ENCODE data around the gene GRID1. TPM values are rescaled to one million over a fixed set of nuclear protein-coding genes. Genes with fewer than 3 reads are reported as not detected.

Gene GRID1
- total RNA-seq, 4 donors from 2014 or later: 0.35 to 10.7 (median 1.3) TPM

- Histone ChIP-seq H3K4me1 (no peaks in the 10 kb centered on the region), H3K27me3 (no peaks in the 10 kb centered on the region), H3K4me3 (no peak overlapping the region), H3K27ac (no peak overlapping the region), H3K36me3 (no peaks in the 10 kb centered on the region), H3K9me3 (no peaks in the 10 kb centered on the region)
- peak in 1 of 3 donors; percentile 42 for DNase-seq
- TF ChIP-seq POLR2A (IDR thresholded peaks at IDR 0.05): no peak
- TF ChIP-seq CTCF (IDR thresholded peaks at IDR 0.05): no peak
Observed at GRCh38 chr10:85613391-85613790, 753.2 kb downstream of the GRID1 start.

- no peak overlapping the region for H3K27ac ChIP-seq
- H3K4me3 ChIP-seq: no peak overlapping the region
- DNase-seq: peak in 2 of 3 donors; percentile 31 to 50
- H3K27me3 ChIP-seq: no peaks in the 10 kb centered on the region
- TF ChIP-seq CTCF (IDR thresholded peaks at IDR 0.05): peak in 5 of 6 experiments; percentile 15 to 31 (median 28)
- no peak for TF ChIP-seq POLR2A (IDR thresholded peaks at IDR 0.05)
- H3K9me3 ChIP-seq: no peaks in the 10 kb centered on the region
- H3K36me3 ChIP-seq: no peaks in the 10 kb centered on the region
- no peaks in the 10 kb centered on the region for H3K4me1 ChIP-seq
Observed at GRCh38 chr10:85612833-85613232, 753.8 kb downstream of the GRID1 start.

- H3K36me3 ChIP-seq: no peaks in the 10 kb centered on the region
Observed at GRCh38 chr10:85612378-85612775, 754.2 kb downstream of the GRID1 start.

GRCh38 chr10:85611746-85612377, 754.7 kb downstream of the GRID1 start:
- TF ChIP-seq CTCF (IDR thresholded peaks at IDR 0.05): no peak
- TF ChIP-seq POLR2A (IDR thresholded peaks at IDR 0.05): no peak
- DNase-seq: peak in 1 of 3 donors; percentile 42

More at GRCh38 chr10:85612378-85612775, 754.2 kb downstream of the GRID1 start:
- H3K4me1 ChIP-seq: no peaks in the 10 kb centered on the region
- no peaks in the 10 kb centered on the region for H3K27me3 ChIP-seq
- H3K27ac ChIP-seq: peak overlapping the region in 1 of 4 donors; percentile 56
- TF ChIP-seq POLR2A (IDR thresholded peaks at IDR 0.05) (no peak), CTCF (IDR thresholded peaks at IDR 0.05) (no peak)
- DNase-seq: peak in 2 of 3 donors; percentile 27 to 56
- H3K4me3 ChIP-seq: no peak overlapping the region
- no peaks in the 10 kb centered on the region for H3K9me3 ChIP-seq

GRCh38 chr10:85611093-85611740, 755.4 kb downstream of the GRID1 start:
- no peak for TF ChIP-seq CTCF (IDR thresholded peaks at IDR 0.05)
- no peak for TF ChIP-seq POLR2A (IDR thresholded peaks at IDR 0.05)
- Histone ChIP-seq H3K27me3 (no peaks in the 10 kb centered on the region), H3K9me3 (no peaks in the 10 kb centered on the region), H3K4me1 (no peaks in the 10 kb centered on the region), H3K36me3 (no peaks in the 10 kb centered on the region), H3K4me3 (no peak overlapping the region), H3K27ac (no peak overlapping the region)
- DNase-seq: peak in 1 of 3 donors; percentile 36

More at GRCh38 chr10:85611746-85612377, 754.7 kb downstream of the GRID1 start:
- Histone ChIP-seq H3K4me3 (no peak overlapping the region), H3K27ac (peak overlapping the region in 1 of 4 donors; percentile 56), H3K4me1 (no peaks in the 10 kb centered on the region), H3K9me3 (no peaks in the 10 kb centered on the region), H3K27me3 (no peaks in the 10 kb centered on the region), H3K36me3 (no peaks in the 10 kb centered on the region)

All from Peyer's patch (tissue), 4 donors.